BJ (cell line): Measurements from ENCODE around the gene DPY19L3. TPM values are rescaled to one million over a fixed set of nuclear protein-coding genes. Genes with fewer than 3 reads are reported as not detected.

Experiments used
- CTCF ChIA-PET: fragments of 350-600 bp; formaldehyde crosslinking; extraction: SDS; loops from one replicate; lab custom pipeline; 2021; ENCODE audit warnings: antibody characterized with exemption, inconsistent platforms; lab: Yijun Ruan, JAX
- POLR2A ChIA-PET: fragments of 300-600 bp; sonication (Branson Sonifier 250); formaldehyde crosslinking; extraction: SDS; loops from one replicate; lab custom pipeline; 2021; ENCODE audit warnings: antibody characterized with exemption; lab: Charles Lee
- DNase-seq: peaks from one replicate; pipeline ENCODE4 v3.0.0-alpha.2; 2011; ENCODE audit warnings: low read depth
- H3K27me3 ChIP-seq: 2 replicates; pipeline ENCODE4 v1.6.0; 2011; ENCODE audit warnings: low read length; ENCODE audit not compliant: control insufficient read depth, insufficient read depth
- H3K36me3 ChIP-seq: 2 replicates; pipeline ENCODE4 v1.5.1; 2011; ENCODE audit warnings: low read length; ENCODE audit not compliant: control insufficient read depth, insufficient read depth
- H3K4me3 ChIP-seq: 2 replicates; pipeline ENCODE4 v1.5.1; 2011; ENCODE audit warnings: low read depth, mild to moderate bottlenecking, control low read depth, low read length
- CTCF ChIP-seq: IDR thresholded peaks from 2 replicates; pipeline ENCODE4 v1.5.1; 2011; ENCODE audit warnings: low read depth, mild to moderate bottlenecking, control low read depth, inconsistent platforms, low read length, moderate library complexity; ENCODE audit not compliant: insufficient read depth
- polyA plus RNA-seq: library from polyadenylated mRNA; depleted of rRNA; stranded (reverse); fragments of >200 nt; gene quantifications from 2 replicates; pipeline ENCODE4 v1.2.3, GENCODE V29; 2011

Gene DPY19L3
- polyA plus RNA-seq, 1 experiment = 31.9 TPM

DNA sequence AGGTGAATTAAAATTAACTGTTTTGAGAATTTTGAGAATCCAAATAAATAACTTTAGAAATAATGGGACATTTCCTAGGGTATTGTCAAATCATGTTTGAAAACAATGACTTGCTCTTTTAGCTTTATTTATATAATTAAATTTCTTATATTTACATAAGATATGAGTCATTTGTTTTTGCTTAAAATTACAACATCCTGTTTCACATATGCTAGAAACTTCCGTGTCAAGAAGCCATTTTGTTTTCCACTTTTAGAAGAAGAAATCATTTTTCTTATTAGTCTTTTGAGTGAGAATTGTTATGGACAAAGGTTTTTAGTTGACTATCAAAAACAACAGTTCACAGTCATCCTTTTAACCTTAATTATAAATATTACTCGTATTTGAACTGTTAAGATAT lies 48.2 kb downstream of the DPY19L3 start:
- POLR2A ChIA-PET = no interaction called here
- CTCF ChIA-PET = interaction anchor here (1.3 to 3.1 kb wide), 2 partner anchors 11 to 15 kb away, joined by 4 to 19 read pairs; no protein-coding TSS in a partner anchor
- Histone ChIP-seq H3K36me3 (0 out of 2 replicates have a peak, but pooled peaks cover under 1% of the 10 kb centered on the region), H3K4me3 (no peak overlapping the region), H3K27me3 (no peaks in the 10 kb centered on the region)
- DNase-seq = no peak
- no peak for TF ChIP-seq CTCF

DNA sequence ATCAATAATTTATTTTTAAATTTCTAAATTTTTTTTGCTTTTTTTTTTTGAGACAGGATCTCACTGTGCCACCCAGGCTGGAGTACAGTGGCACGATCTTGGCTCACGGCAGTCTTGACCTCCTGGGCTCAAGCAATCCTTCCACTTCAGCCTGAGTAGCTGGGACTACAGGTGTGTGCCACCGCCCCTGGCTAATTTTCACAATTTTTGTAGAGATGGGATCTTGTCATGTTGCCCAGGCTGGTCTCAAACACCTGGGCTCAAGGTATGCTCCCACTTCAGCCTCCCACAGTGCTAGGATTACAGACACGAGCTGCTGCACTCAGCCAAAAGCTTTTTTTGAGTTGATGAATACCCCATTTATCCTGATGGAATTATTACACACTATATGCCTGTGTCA lies 50.8 kb downstream of the DPY19L3 start:
- TF ChIP-seq CTCF = no peak
- no peaks in the 10 kb centered on the region for H3K27me3 ChIP-seq
- POLR2A ChIA-PET = no interaction called here
- H3K4me3 ChIP-seq = no peak overlapping the region
- CTCF ChIA-PET = interaction anchor here (1.3 to 3.1 kb wide), 2 partner anchors 8 to 12 kb away, joined by 3 to 19 read pairs; no protein-coding TSS in a partner anchor
- 0 out of 2 replicates have a peak, but pooled peaks cover 1% of the 10 kb centered on the region for H3K36me3 ChIP-seq
- no peak for DNase-seq

GRCh38 chr19:32457571-32458158 lies 52.1 kb downstream of the DPY19L3 start:
- DNase-seq = no peak
- no peaks in the 10 kb centered on the region for H3K27me3 ChIP-seq
- ChIA-PET CTCF (no interaction called here), POLR2A (no interaction called here)
- no peak overlapping the region for H3K4me3 ChIP-seq
- TF ChIP-seq CTCF = no peak
- 0 out of 2 replicates have a peak, but pooled peaks cover 1% of the 10 kb centered on the region for H3K36me3 ChIP-seq

DNA sequence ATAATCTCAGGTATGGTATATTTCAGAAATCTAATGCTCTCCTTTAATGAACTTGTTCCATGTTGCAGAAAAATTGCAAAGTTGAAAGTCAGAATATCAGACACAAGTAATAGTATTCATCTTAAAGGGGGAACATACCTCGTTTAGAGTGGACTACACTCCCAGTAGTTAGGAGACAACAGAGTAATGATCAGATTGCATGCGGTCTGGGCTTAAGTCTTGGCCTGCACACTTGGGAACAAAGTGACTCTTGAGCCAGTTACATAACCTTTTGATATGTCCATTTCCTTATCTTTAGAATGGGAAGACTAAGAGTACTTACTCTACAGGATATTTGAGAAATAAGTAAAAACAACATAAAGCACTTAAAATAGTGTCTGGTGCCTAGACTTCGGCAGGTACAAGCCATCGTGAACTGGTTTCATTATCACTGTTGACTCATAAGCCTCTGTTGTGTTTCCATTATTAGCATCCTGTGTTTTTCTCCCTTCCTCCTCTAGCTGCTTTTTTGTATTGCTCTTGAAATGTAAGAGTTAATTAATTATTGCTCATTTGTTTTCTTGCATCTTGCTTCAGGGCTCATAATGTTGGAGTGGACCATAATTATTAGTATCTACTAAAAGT lies 53.0 kb downstream of the DPY19L3 start:
- CTCF ChIA-PET = no interaction called here
- POLR2A ChIA-PET = no interaction called here
- DNase-seq = no peak
- Histone ChIP-seq H3K36me3 (0 out of 2 replicates have a peak, but pooled peaks cover 1% of the 10 kb centered on the region), H3K4me3 (no peak overlapping the region), H3K27me3 (no peaks in the 10 kb centered on the region)
- no peak for TF ChIP-seq CTCF

- Histone ChIP-seq H3K36me3 (0 out of 2 replicates have a peak, but pooled peaks cover 1% of the 10 kb centered on the region), H3K4me3 (no peak overlapping the region), H3K27me3 (no peaks in the 10 kb centered on the region)
- TF ChIP-seq CTCF = no peak
- CTCF ChIA-PET = no interaction called here
- DNase-seq = no peak
- POLR2A ChIA-PET = no interaction called here
Measured at GRCh38 chr19:32459204-32459865, 53.8 kb downstream of the DPY19L3 start.
